WI38 (cell line): ENCODE results near the gene SLC25A23.

Experiments
- H3K4me3 ChIP-seq: 2 replicates; pipeline ENCODE4 v1.5.1; 2011; ENCODE audit warnings: low read depth, mild to moderate bottlenecking, control low read depth, low read length
- CTCF ChIP-seq: IDR thresholded peaks from 2 replicates; pipeline ENCODE4 v1.5.1; 2012; ENCODE audit warnings: low read depth, mild to moderate bottlenecking, control low read depth, low read length

The SLC25A23 gene

GRCh38 chr19:6498294-6499036 is 38.9 kb upstream of the SLC25A23 start:
- TF ChIP-seq CTCF = no peak
- H3K4me3 ChIP-seq = no peak overlapping the region

- H3K4me3 ChIP-seq = no peak overlapping the region
- no peak for TF ChIP-seq CTCF
These were observed 36.4 kb upstream of the SLC25A23 start for GRCh38 chr19:6495947-6496346.

GRCh38 chr19:6494438-6495036 is 34.9 kb upstream of the SLC25A23 start:
- TF ChIP-seq CTCF = no peak
- H3K4me3 ChIP-seq = no peak overlapping the region

- no peak for TF ChIP-seq CTCF
- no peak overlapping the region for H3K4me3 ChIP-seq
These were observed 32.4 kb upstream of the SLC25A23 start for GRCh38 chr19:6491802-6492592.

- TF ChIP-seq CTCF = no peak
- no peak overlapping the region for H3K4me3 ChIP-seq
These were observed 30.5 kb upstream of the SLC25A23 start for GRCh38 chr19:6490134-6490533.

GRCh38 chr19:6489278-6490061 is 29.9 kb upstream of the SLC25A23 start:
- no peak for TF ChIP-seq CTCF
- no peak overlapping the region for H3K4me3 ChIP-seq
